Measurements from ENCODE around the gene SRSF6.
"Not testable (repeated sequence)": the region's sequence is repeated elsewhere in the genome, so short reads cannot be mapped to it uniquely, and the experiment has no call there.

Gene SRSF6

DNA sequence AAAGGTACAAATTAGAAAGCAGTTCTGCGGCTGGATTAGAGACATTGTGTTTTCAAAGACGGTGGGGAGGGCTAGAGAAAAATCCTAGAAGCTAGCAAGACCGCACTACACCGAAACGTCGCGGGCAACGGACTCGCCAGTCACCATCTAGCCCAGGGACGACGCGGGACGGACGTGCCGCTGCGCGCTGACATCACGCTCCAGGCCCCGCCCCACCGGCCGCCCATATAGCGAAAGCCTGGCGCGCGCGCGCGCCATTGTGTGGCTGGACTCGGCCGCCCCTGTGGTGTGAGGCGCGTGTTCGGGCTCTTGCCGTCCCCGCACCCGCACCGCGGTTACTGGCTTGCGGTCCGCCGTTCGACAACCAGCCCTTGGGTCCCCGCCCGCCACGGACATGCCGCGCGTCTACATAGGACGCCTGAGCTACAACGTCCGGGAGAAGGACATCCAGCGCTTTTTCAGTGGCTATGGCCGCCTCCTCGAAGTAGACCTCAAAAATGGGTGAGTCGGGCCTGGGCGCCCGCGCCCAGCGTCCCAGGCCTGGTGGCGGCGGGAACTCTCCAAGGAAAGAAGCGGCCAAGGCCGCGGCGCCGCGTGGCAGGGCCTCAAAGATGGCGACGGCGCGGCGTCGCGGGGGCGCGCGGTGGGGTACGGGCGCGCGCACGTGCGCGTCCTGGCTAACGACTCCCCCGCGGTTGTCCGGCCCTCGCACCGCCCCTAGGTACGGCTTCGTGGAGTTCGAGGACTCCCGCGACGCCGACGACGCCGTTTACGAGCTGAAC lies at the start of gene SRSF6:
TSS of gene SRSF6 (plus strand) at position 257 of the 782 bp plus-strand sequence. CDS start at position 395, 138 bp downstream.
- DNase-seq, result peak; percentile 51

GRCh38 chr20:43408848-43409576 lies 48.7 kb upstream of the SRSF6 start:
- DNase-seq, result no peak

- DNase-seq, result no peak
Measured at GRCh38 chr20:43409577-43409913, 48.2 kb upstream of the SRSF6 start.

GRCh38 chr20:43415661-43416430 lies 41.9 kb upstream of the SRSF6 start:
- DNase-seq, result no peak

DNA sequence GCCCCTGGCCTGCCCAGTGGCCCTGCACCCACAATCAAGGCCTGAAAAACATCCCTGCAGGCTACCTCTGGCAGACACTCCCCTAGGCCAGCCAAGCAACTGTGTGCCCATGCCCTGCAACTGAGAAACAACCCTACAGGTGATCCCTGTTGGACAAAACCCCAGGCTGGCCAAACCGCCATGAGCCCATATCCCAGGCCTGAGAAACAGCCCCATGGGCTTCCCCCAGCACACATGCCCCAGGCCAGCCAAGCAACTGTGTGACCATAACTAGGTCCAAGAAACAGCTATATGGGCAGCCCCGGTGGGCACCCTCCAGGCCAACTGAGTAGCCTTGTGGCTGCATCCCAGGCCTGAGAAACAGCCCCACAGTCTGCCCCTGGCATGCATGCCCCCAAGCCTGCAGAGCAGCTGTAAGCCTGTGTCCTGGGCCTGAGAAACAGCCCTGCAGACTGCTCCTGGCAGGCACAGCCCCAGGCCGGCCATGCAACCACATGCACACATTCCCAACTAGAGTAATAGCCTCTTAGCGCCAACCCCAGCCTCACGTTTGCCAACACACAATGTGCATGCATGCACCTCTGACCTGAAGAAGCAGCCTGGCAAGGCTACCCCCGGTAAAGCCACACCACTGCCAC lies 41.0 kb upstream of the SRSF6 start:
- no peak for DNase-seq

GRCh38 chr20:43420192-43420591 lies 37.5 kb upstream of the SRSF6 start:
- DNase-seq, result no peak

DNA sequence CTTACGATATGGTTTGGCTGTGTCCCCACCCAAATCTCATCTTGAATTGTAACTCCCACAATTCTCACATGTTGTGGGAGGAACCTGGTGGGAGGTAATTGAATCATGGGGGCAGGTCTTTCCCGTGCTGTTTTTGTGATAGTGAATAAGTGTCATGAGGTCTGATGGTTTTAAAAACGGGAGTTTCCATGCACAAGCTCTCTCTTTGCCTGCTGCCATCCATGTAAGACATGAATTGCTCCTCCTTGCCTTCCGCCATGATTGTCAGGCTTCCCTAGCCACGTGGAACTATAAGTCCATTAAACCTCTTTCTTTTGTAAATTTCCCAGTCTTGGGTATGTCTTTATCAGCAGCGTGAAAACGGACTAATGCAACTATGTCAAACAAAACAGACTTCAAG lies 36.8 kb upstream of the SRSF6 start:
- not testable (repeated sequence) for DNase-seq

GRCh38 chr20:43426172-43426571 lies 31.5 kb upstream of the SRSF6 start:
- no peak for DNase-seq

GRCh38 chr20:43430265-43431133 lies 27.2 kb upstream of the SRSF6 start:
- DNase-seq, result no peak

DNA sequence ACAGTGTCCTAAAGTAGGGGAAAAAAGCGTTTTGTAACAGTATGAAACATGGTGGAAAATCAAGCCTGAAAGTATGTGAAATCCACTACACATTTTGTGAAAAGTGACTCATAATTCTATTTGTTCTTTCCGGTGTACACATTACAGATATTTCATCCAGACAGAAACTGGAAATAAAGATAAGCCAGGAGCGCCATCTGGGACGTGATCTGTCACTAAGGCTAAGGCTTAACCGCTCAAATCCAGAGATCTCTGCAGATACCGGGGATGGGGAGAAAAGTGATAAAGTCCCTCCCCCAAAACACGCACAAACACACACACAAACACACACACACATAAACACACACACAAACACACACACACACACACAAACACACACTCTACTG lies 26.6 kb upstream of the SRSF6 start:
- no peak for DNase-seq

DNA sequence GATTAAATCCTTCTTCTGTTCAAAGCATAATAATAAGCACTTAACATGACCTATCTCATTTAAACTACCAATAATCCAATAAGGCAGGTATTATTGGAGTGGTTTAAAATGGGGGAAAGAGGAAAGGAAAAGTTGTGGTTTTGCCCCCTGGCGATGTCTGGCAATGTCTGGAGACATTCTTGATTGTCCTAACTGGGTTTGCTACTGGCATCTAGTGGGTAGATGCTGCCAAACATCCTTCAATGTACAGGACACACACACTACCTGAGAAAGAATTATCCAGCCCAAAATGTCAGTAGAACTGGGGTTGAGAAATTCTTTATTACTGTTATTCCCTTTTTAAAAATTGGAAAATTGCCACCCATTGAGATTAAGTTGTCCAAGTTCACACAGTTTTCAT lies 25.2 kb upstream of the SRSF6 start:
- DNase-seq, result no peak

DNA sequence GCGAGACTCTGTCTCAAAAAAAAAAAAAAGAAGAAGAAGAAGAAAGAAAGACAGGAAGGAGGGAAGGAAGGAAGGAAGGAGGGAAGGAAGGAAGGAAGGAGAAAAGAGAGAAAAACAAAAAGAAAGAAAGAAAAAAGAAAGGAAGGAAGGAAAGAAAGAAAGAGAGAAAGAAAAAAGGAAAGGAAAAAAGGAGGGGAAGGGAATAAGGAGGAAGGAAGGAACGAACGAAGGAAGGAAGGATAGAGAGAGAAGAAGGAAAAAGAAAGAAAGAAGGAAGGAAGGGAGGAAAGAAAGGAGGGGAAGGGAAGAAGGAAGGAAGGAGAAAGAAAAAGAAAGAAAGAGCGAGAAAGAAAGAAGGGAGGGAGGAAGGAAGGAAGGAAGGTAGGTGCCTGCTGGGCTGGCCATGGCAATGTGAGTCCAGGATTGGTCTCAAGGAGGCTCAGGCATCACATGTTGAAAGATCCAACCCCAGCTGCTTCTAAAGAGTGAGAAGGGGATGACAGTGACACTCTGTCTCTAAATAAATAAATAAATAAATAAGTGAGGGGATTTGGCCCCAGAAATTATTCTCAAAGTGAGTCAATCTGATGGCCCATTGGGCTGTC lies 24.3 kb upstream of the SRSF6 start:
- no peak for DNase-seq

- DNase-seq, result no peak
Measured at GRCh38 chr20:43434565-43434964, 23.1 kb upstream of the SRSF6 start.

DNA sequence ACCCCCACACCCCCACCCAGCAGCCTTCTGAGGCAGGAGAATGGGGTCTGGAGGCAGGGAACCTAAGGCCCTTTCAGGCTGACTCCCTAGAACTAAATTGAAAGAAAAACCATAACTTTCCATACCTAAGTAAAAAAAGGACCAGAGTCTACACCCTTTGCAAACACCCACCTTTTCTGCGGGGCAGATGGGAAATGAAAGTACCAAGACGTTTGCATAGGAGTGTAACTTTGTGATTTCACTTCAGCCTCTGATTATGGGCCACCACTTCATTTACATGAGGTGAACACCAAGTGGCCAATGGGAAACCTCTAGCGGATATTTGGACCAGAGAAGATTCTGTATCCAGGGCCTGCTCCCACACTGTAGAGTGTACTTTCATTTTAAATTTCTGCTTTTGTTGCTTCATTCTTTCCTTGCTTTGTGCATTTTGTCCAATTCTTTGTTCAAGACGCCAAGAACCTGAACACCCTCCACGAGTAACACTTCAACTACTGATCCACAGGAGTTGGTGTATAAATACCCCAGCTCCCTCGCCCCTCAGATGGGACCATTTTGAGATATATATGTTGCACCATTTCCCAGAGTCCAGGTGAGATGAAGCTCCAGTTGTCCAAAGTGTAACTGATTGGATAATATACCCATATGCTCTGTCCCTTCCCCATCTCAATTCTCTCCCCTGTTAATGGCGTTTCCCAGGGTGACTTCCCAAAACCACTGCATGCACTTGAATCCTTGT lies 18.9 kb upstream of the SRSF6 start:
- no peak for DNase-seq

- no peak for DNase-seq
Measured at GRCh38 chr20:43440531-43440930, 17.2 kb upstream of the SRSF6 start.

GRCh38 chr20:43442282-43442880 lies 15.3 kb upstream of the SRSF6 start:
- DNase-seq, result no peak

- DNase-seq, result no peak
Measured at GRCh38 chr20:43444107-43444506, 13.6 kb upstream of the SRSF6 start.

DNA sequence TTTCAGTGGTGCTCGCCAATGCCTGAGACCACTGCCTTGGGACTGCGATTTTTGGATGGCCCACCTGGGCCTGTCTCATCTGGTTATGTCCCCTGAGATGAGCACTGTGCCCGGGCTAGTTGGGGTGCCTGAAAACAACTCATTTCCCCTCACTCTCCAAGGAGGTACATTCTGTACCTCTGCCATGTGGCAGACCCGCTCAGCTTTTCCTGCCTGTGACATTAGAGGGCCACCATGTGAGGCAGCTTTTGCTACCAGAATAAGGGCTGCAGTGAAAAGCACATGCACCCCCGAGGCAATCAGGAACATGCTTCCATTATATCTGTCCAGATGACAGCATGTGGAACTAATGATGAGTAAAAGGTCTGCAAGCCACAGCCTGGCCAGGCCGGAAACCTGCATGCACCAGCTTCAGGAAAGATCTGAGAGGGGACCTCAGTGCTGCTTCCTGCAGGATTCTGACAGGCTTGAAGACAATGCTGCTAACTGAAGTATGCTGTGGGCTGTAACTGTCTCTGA lies 11.3 kb upstream of the SRSF6 start:
- no peak for DNase-seq

DNA sequence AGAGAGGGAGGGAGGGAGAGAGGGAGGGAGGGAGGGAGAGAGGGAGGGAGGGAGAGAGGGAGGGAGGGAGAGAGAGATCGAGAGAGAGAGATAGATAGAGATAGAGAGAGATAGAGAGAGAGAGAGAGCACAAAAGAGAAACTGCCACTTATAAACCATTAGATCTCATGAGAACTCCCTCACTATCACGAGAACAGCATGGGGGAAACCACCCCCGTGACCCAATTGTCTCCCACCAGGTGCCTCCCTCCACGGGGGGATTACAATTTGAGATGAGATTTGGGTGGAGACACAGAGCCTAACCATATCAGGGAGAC lies 9.3 kb upstream of the SRSF6 start:
- not testable (repeated sequence) for DNase-seq

DNA sequence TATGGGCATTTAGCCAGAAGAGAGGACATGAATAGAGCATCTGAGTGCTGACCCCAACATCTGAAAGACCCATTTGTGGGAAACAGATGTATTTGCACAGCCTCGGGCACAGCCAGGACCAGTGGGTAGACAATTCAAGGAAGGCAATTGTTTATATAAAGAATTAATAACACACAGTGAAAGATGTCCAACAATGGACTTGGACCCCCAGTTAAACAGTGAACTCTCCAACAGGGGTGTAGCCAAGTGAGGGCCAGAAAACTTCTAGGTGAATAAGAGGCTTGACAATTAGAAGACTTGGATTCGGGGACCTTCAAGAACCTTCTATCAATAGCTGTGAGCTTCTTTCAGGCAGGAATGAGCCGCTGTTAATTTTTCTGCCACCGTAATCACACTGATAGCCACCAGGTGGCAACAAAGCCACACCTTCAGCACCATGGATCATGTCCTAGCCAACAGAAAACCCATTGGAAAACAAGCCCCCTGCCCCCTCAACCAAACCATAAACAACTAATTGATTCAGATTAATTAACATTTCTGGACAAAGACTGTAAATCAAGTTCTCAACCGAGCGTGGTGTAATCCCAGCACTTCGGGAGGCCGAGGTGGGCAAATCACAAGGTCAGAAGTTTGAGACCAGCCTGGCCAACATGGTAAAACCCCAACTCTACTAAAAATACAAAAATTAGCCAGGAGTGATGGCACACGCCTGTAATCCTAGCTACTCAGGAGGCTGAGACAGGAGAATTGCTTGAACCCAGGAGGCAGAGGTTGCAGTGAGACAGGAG lies 8.8 kb upstream of the SRSF6 start:
- no peak for DNase-seq

Measured in DMS79 (cell line).